ENCODE results near the gene APBB1IP.
"Not testable (repeated sequence)": the region's sequence is repeated elsewhere in the genome, so short reads cannot be mapped to it uniquely, and the experiment has no call there.

APBB1IP gene

GRCh38 chr10:26491276-26491675 is 53.1 kb downstream of the APBB1IP start:
- DNase-seq (ENCODE audit: extremely low read depth, low read depth) = no peak
- TF ChIP-seq CTCF (IDR thresholded peaks at IDR 0.05; ENCODE audit: low read depth, low read length, missing control alignments) = no peak
- no peak overlapping the region for H3K4me3 ChIP-seq (replicated peaks; ENCODE audit: low read depth, low read length)

GRCh38 chr10:26491934-26492333 is 53.8 kb downstream of the APBB1IP start:
- no peak for DNase-seq (ENCODE audit: extremely low read depth, low read depth)
- no peak overlapping the region for H3K4me3 ChIP-seq (replicated peaks; ENCODE audit: low read depth, low read length)
- no peak for TF ChIP-seq CTCF (IDR thresholded peaks at IDR 0.05; ENCODE audit: low read depth, low read length, missing control alignments)

- not testable (repeated sequence) for DNase-seq (ENCODE audit: extremely low read depth, low read depth); H3K4me3 ChIP-seq (replicated peaks; ENCODE audit: low read depth, low read length)
Observed at GRCh38 chr10:26492725-26493124, 54.6 kb downstream of the APBB1IP start.

- no peak for TF ChIP-seq CTCF (IDR thresholded peaks at IDR 0.05; ENCODE audit: low read depth, low read length, missing control alignments)
- H3K4me3 ChIP-seq (replicated peaks; ENCODE audit: low read depth, low read length) = no peak overlapping the region
- DNase-seq (ENCODE audit: extremely low read depth, low read depth) = no peak
Observed at GRCh38 chr10:26494018-26494417, 55.9 kb downstream of the APBB1IP start.

GRCh38 chr10:26499426-26499825 is 61.3 kb downstream of the APBB1IP start:
- H3K4me3 ChIP-seq (replicated peaks; ENCODE audit: low read depth, low read length) = no peak overlapping the region
- no peak for DNase-seq (ENCODE audit: extremely low read depth, low read depth)
- no peak for TF ChIP-seq CTCF (IDR thresholded peaks at IDR 0.05; ENCODE audit: low read depth, low read length, missing control alignments)

- no peak overlapping the region for H3K4me3 ChIP-seq (replicated peaks; ENCODE audit: low read depth, low read length)
- no peak for DNase-seq (ENCODE audit: extremely low read depth, low read depth)
- no peak for TF ChIP-seq CTCF (IDR thresholded peaks at IDR 0.05; ENCODE audit: low read depth, low read length, missing control alignments)
Observed at GRCh38 chr10:26502986-26503385, 64.8 kb downstream of the APBB1IP start.

- H3K4me3 ChIP-seq (replicated peaks; ENCODE audit: low read depth, low read length) = no peak overlapping the region
- DNase-seq (ENCODE audit: extremely low read depth, low read depth) = no peak
- no peak for TF ChIP-seq CTCF (IDR thresholded peaks at IDR 0.05; ENCODE audit: low read depth, low read length, missing control alignments)
Observed at GRCh38 chr10:26503911-26504310, 65.8 kb downstream of the APBB1IP start.

- DNase-seq (ENCODE audit: extremely low read depth, low read depth); H3K4me3 ChIP-seq (replicated peaks; ENCODE audit: low read depth, low read length): not testable (repeated sequence)
Observed at GRCh38 chr10:26504429-26504828, 66.3 kb downstream of the APBB1IP start.
